ENCODE results near the gene C16orf54.
"Not testable (repeated sequence)": the region's sequence is repeated elsewhere in the genome, so short reads cannot be mapped to it uniquely, and the experiment has no call there.

- not testable (repeated sequence) for TF ChIP-seq CTCF (conservative IDR thresholded peaks at IDR 0.05); ZFX (IDR thresholded peaks at IDR 0.05)
Observed at GRCh38 chr16:29783094-29783953, 37.5 kb upstream of the C16orf54 start.

Measured in C4-2B (cell line).